Adipocyte (in vitro differentiated cells): Measurements from ENCODE around the gene AP3D1.
"Not testable (repeated sequence)": the region's sequence is repeated elsewhere in the genome, so short reads cannot be mapped to it uniquely, and the experiment has no call there.

Experiments
- DNase-seq: peaks from one replicate; pipeline ENCODE4 v3.0.0-alpha.2; 2015; ENCODE audit warnings: low read depth
- H3K27me3 ChIP-seq: replicated peaks from 2 replicates; pipeline ENCODE4 v1.7.0; 2013; ENCODE audit warnings: mild to moderate bottlenecking, low read length, moderate library complexity; ENCODE audit not compliant: control insufficient read depth, insufficient read depth
- H3K36me3 ChIP-seq: 2 replicates; pipeline ENCODE4 v1.7.0; 2013; ENCODE audit warnings: low read length, mild to moderate bottlenecking, moderate library complexity; ENCODE audit not compliant: control insufficient read depth, insufficient read depth, severe bottlenecking
- H3K4me1 ChIP-seq: 2 replicates; pipeline ENCODE4 v1.7.0; 2013; ENCODE audit warnings: mild to moderate bottlenecking, low read length, moderate library complexity; ENCODE audit not compliant: control insufficient read depth, insufficient read depth
- H3K4me3 ChIP-seq: 2 replicates; pipeline ENCODE4 v1.7.0; 2013; ENCODE audit warnings: mild to moderate bottlenecking, low read length, moderate library complexity
- H3K9ac ChIP-seq: 2 replicates; pipeline ENCODE4 v1.7.0; 2013; ENCODE audit warnings: mild to moderate bottlenecking, low read length, moderate library complexity
- H3K9me3 ChIP-seq: 2 replicates; pipeline ENCODE4 v1.7.0; 2013; ENCODE audit warnings: mild to moderate bottlenecking, low read length, moderate library complexity; ENCODE audit not compliant: control insufficient read depth

The AP3D1 gene

GRCh38 chr19:2151339-2152229, at the start of gene AP3D1:
TSS of gene AP3D1 (minus strand) at chr19:2151566. CDS start at chr19:2151334, 232 bp downstream.
- Histone ChIP-seq H3K27me3 (no peaks in the 10 kb centered on the region), H3K4me1 (peaks cover 26% of the 10 kb centered on the region), H3K4me3 (peak within 1 kb of the TSS; percentile 97), H3K36me3 (no peaks in the 10 kb centered on the region), H3K9ac (peak within 1 kb of the TSS; percentile 99), H3K9me3 (no peaks in the 10 kb centered on the region)
- peak; percentile 100 for DNase-seq

- not testable (repeated sequence) for H3K4me1 ChIP-seq, H3K9ac ChIP-seq, H3K27me3 ChIP-seq, H3K9me3 ChIP-seq, H3K4me3 ChIP-seq, DNase-seq
- peaks cover 52% of the 10 kb centered on the region for H3K36me3 ChIP-seq
These were observed 49.4 kb upstream of the AP3D1 start for GRCh38 chr19:2200624-2201294.

GRCh38 chr19:2199861-2200623, 48.7 kb upstream of the AP3D1 start:
- Histone ChIP-seq H3K9ac (no peak overlapping the region), H3K27me3 (no peaks in the 10 kb centered on the region), H3K9me3 (no peaks in the 10 kb centered on the region), H3K4me3 (no peak overlapping the region), H3K36me3 (peaks cover 53% of the 10 kb centered on the region), H3K4me1 (no peaks in the 10 kb centered on the region)
- no peak for DNase-seq

- Histone ChIP-seq H3K4me3 (no peak overlapping the region), H3K4me1 (no peaks in the 10 kb centered on the region), H3K9me3 (no peaks in the 10 kb centered on the region), H3K9ac (no peak overlapping the region), H3K27me3 (no peaks in the 10 kb centered on the region), H3K36me3 (peaks cover 54% of the 10 kb centered on the region)
- no peak for DNase-seq
These were observed 47.8 kb upstream of the AP3D1 start for GRCh38 chr19:2199215-2199614.

- Histone ChIP-seq H3K9ac (no peak overlapping the region), H3K36me3 (peaks cover 52% of the 10 kb centered on the region), H3K9me3 (no peaks in the 10 kb centered on the region), H3K4me3 (no peak overlapping the region), H3K27me3 (no peaks in the 10 kb centered on the region), H3K4me1 (no peaks in the 10 kb centered on the region)
- DNase-seq: no peak
These were observed 47.0 kb upstream of the AP3D1 start for GRCh38 chr19:2198317-2198716.

- Histone ChIP-seq H3K9me3 (no peaks in the 10 kb centered on the region), H3K4me3 (no peak overlapping the region), H3K27me3 (no peaks in the 10 kb centered on the region), H3K4me1 (no peaks in the 10 kb centered on the region), H3K36me3 (peaks cover 53% of the 10 kb centered on the region), H3K9ac (no peak overlapping the region)
- DNase-seq: no peak
These were observed 45.9 kb upstream of the AP3D1 start for GRCh38 chr19:2197270-2197669.

GRCh38 chr19:2195914-2196313, 44.5 kb upstream of the AP3D1 start:
- Histone ChIP-seq H3K36me3 (peaks cover 59% of the 10 kb centered on the region), H3K27me3 (no peaks in the 10 kb centered on the region), H3K9ac (no peak overlapping the region), H3K4me1 (no peaks in the 10 kb centered on the region), H3K9me3 (no peaks in the 10 kb centered on the region), H3K4me3 (no peak overlapping the region)
- no peak for DNase-seq

GRCh38 chr19:2195361-2195760, 44.0 kb upstream of the AP3D1 start:
- no peaks in the 10 kb centered on the region for H3K4me1 ChIP-seq
- no peaks in the 10 kb centered on the region for H3K9me3 ChIP-seq
- H3K36me3 ChIP-seq: peaks cover 62% of the 10 kb centered on the region
- H3K4me3 ChIP-seq: no peak overlapping the region
- H3K27me3 ChIP-seq: no peaks in the 10 kb centered on the region
- no peak overlapping the region for H3K9ac ChIP-seq
- DNase-seq: no peak

GRCh38 chr19:2194513-2195078, 43.2 kb upstream of the AP3D1 start:
- Histone ChIP-seq H3K36me3 (peaks cover 69% of the 10 kb centered on the region), H3K27me3 (no peaks in the 10 kb centered on the region), H3K4me3 (no peak overlapping the region), H3K4me1 (no peaks in the 10 kb centered on the region), H3K9ac (no peak overlapping the region), H3K9me3 (no peaks in the 10 kb centered on the region)
- DNase-seq: no peak

- H3K4me1 ChIP-seq: no peaks in the 10 kb centered on the region
- peaks cover 77% of the 10 kb centered on the region for H3K36me3 ChIP-seq
- H3K4me3 ChIP-seq: no peak overlapping the region
- H3K27me3 ChIP-seq: no peaks in the 10 kb centered on the region
- H3K9me3 ChIP-seq: no peaks in the 10 kb centered on the region
- no peak overlapping the region for H3K9ac ChIP-seq
- DNase-seq: no peak
These were observed 42.4 kb upstream of the AP3D1 start for GRCh38 chr19:2193807-2194206.

- DNase-seq: no peak
- Histone ChIP-seq H3K27me3 (no peaks in the 10 kb centered on the region), H3K36me3 (peaks cover 84% of the 10 kb centered on the region), H3K4me3 (no peak overlapping the region), H3K9me3 (no peaks in the 10 kb centered on the region), H3K4me1 (no peaks in the 10 kb centered on the region), H3K9ac (no peak overlapping the region)
These were observed 41.5 kb upstream of the AP3D1 start for GRCh38 chr19:2192862-2193261.
